Esophagus (tissue), 2 donors: ENCODE measurements around the gene SELENOO. TPM values are rescaled to one million over a fixed set of nuclear protein-coding genes. Genes with fewer than 3 reads are reported as not detected.

Experiments
- H3K27ac ChIP-seq, 2 donors: one replicate each; pipeline ENCODE4 v1.5.1; 2013; ENCODE audit warnings: low read depth in 2 of 2, mild to moderate bottlenecking in 2 of 2, inconsistent platforms in 1 of 2, low read length in 1 of 2, moderate library complexity in 1 of 2
- H3K27me3 ChIP-seq, 2 donors: one replicate each; pipeline ENCODE4 v1.6.1; 2013; ENCODE audit warnings: low read length in 2 of 2, control low read depth in 1 of 2, mild to moderate bottlenecking in 1 of 2; ENCODE audit not compliant: insufficient read depth in 2 of 2, control insufficient read depth in 1 of 2
- H3K36me3 ChIP-seq, 2 donors: one replicate each; pipeline ENCODE4 v1.6.1; 2013; ENCODE audit warnings: low read length in 1 of 2; ENCODE audit not compliant: control insufficient read depth in 2 of 2, insufficient read depth in 2 of 2
- H3K4me1 ChIP-seq, 2 donors: one replicate each; pipeline ENCODE4 v1.6.1; 2013; ENCODE audit warnings: low read length in 1 of 2; ENCODE audit not compliant: control insufficient read depth in 2 of 2, insufficient read depth in 2 of 2
- H3K4me3 ChIP-seq, 2 donors: one replicate each; pipeline ENCODE4 v1.5.1; 2013; ENCODE audit warnings: low read length in 2 of 2, mild to moderate bottlenecking in 2 of 2, low read depth in 1 of 2, moderate library complexity in 1 of 2
- H3K9me3 ChIP-seq, 2 donors: one replicate each; pipeline ENCODE4 v1.6.1; 2013; ENCODE audit warnings: mild to moderate bottlenecking in 2 of 2, low read depth in 1 of 2, low read length in 1 of 2, moderate library complexity in 1 of 2; ENCODE audit not compliant: control insufficient read depth in 2 of 2, insufficient read depth in 1 of 2
- WGBS, 2 donors: extraction: QIAGEN DNeasy Blood & Tissue Kit; methylation state at CpG; one replicate each; pipeline ENCODE4 v1.1.7; 2013; 5-methylcytosine and 5-hydroxymethylcytosine counted together
- polyA plus RNA-seq, 2 donors: library from polyadenylated mRNA; stranded (reverse); fragments of 200-250 nt; gene quantifications; one replicate each; pipeline ENCODE4 v1.2.3, GENCODE V29; 2013
- donor health status: healthy with polysubstance abuse.
- donor health status: Bipolar disorder and iron deficiency.

The SELENOO gene
- polyA plus RNA-seq, 2 donors = 23.0 to 35.9 TPM

DNA sequence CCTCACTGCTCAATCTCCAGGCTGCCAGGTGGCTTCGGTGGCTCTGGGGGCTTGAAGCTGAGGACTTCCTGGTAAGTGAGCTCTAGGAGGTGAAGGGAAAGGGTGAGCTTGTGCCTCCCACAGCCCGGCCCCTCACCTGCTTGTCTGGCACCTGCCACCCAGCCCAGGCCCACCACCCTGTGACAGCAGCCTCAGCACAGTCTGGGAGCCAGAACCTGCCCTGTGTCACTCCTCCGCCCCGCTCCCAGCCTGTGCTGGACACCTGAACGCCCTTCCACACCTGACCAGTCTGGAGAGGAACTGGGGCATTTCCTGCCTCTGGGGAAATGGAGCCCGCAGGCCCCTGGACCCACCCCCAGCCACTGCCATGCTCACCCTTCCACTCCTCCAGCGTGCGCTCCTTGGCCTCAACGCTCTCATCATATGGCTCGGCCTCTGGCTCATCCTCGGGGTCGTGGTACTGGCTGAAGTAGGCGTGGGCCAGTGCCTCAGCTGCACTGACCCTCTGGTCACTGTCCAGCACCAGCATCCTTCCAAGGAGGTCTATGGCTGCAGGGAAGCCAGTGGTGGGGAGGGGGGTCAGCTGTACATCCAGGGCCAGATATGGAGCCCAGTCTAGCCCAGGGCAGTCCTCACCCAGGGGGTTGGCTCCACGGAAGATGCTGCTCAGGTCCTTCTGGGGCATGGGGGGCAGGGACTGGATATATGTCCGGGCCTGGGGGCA is 64.3 kb downstream of the SELENOO start:
- Histone ChIP-seq H3K4me1 (peaks cover 10 to 20% of the 10 kb centered on the region in 2 donors), H3K4me3 (no peak overlapping the region), H3K27me3 (peaks cover 0 to 3% of the 10 kb centered on the region in 2 donors), H3K36me3 (no peaks in the 10 kb centered on the region), H3K27ac (no peak overlapping the region), H3K9me3 (no peaks in the 10 kb centered on the region)
- 83 to 86% methylated on average over 15 of the region's 15 CpGs for WGBS, 2 donors

- no peaks in the 10 kb centered on the region for H3K9me3 ChIP-seq
- no peaks in the 10 kb centered on the region for H3K36me3 ChIP-seq
- no peak overlapping the region for H3K27ac ChIP-seq
- H3K4me3 ChIP-seq = no peak overlapping the region
- H3K27me3 ChIP-seq = no peaks in the 10 kb centered on the region
- WGBS, 2 donors = 62 to 66% methylated on average over 30 to 37 of the region's 37 CpGs
- peaks cover 12 to 28% of the 10 kb centered on the region in 2 donors for H3K4me1 ChIP-seq
Measured at GRCh38 chr22:50266994-50267393, 66.2 kb downstream of the SELENOO start.

Other genes starting within 250 kb of the SELENOO start
- 10 to 100 TPM; 33.8 to 43.4 TPM for gene PIM3, start 240.2 kb upstream of the SELENOO start, polyA plus RNA-seq
- not detected for gene IL17REL, start 188.2 kb upstream of the SELENOO start, polyA plus RNA-seq
- gene TTLL8, start 142.7 kb upstream of the SELENOO start, polyA plus RNA-seq = not detected
- gene MLC1, start 115.6 kb upstream of the SELENOO start, polyA plus RNA-seq = under 1 TPM; 0.04 to 0.08 TPM
- under 1 TPM; 0.18 to 0.22 TPM for gene MOV10L1, start 111.0 kb upstream of the SELENOO start, polyA plus RNA-seq
- 1 to 10 TPM; 2.1 to 2.6 TPM for gene PANX2, start 30.3 kb upstream of the SELENOO start, polyA plus RNA-seq
- 10 to 100 TPM; 47.4 to 54.5 TPM for gene TRABD, start 15.1 kb upstream of the SELENOO start, polyA plus RNA-seq
- 10 to 100 TPM; 19.3 to 37.9 TPM for gene TUBGCP6, start 44.0 kb downstream of the SELENOO start, polyA plus RNA-seq
- gene HDAC10, start 50.3 kb downstream of the SELENOO start, polyA plus RNA-seq = 10 to 100 TPM; 22.0 to 42.4 TPM
- 1 to 10 TPM; 3.0 to 3.4 TPM for gene MAPK12, start 60.7 kb downstream of the SELENOO start, polyA plus RNA-seq
- 1 to 10 TPM; 5.4 to 6.1 TPM for gene MAPK11, start 69.4 kb downstream of the SELENOO start, polyA plus RNA-seq
- gene PLXNB2, start 106.6 kb downstream of the SELENOO start, polyA plus RNA-seq = 100 to 1,000 TPM; 107 to 186 TPM
- gene DENND6B, start 126.0 kb downstream of the SELENOO start, polyA plus RNA-seq = 1 to 10 TPM; 2.4 to 6.8 TPM
- 10 to 100 TPM; 30.2 to 38.2 TPM for gene PPP6R2, start 142.3 kb downstream of the SELENOO start, polyA plus RNA-seq